HCT116 (cell line): ENCODE measurements around the gene GSTO2. TPM values are rescaled to one million over a fixed set of nuclear protein-coding genes. Genes with fewer than 3 reads are reported as not detected.

Experiments used
- ATAC-seq: fragments of 200-7000 bp; cut with Tn5 transposase; 2 replicates; pipeline ENCODE4 v1.9.1; 2020; ENCODE audit warnings: mild to moderate bottlenecking, moderate library complexity
- BruUV-seq: library from RNA; stranded (reverse); fragments of 400-500 nt; replicated peaks from 2 replicates; lab custom pipeline; 2021; lab: Mats Ljungman, UMichigan
- CTCF ChIA-PET: fragments of 300-600 bp; sonication (Branson Sonifier 250); formaldehyde crosslinking; loops from one replicate; lab custom pipeline; 2021; ENCODE audit warnings: antibody characterized with exemption; lab: Charles Lee
- POLR2A ChIA-PET: fragments of 300-600, 350-600 bp; sonication (Branson Sonifier 250); formaldehyde crosslinking; loops from one replicate; lab custom pipeline; 2021; ENCODE audit warnings: antibody characterized with exemption; lab: Charles Lee
- RAD21 ChIA-PET, 2 experiments: fragments of 300-600 bp; sonication (Branson Sonifier 250); formaldehyde crosslinking; loops; one replicate each; lab custom pipeline; 2023; ENCODE audit warnings: low total read pairs in 2 of 2; ENCODE audit not compliant: uncharacterized antibody in 2 of 2, unreplicated experiment in 2 of 2, low non-redundant PET in 1 of 2; lab: Charles Lee
- DNase-seq: peaks from one replicate; pipeline ENCODE4 v3.0.0-alpha.2; 2010; ENCODE audit warnings: low read depth, low spot score
- H2AFZ ChIP-seq: fragments of 200-600 bp; shearing (Covaris generic), sonication (generic); 2 replicates; pipeline ENCODE4 v1.6.1; 2017; ENCODE audit warnings: low read depth, mixed run types, mixed read lengths, antibody characterized with exemption, low read length; ENCODE audit not compliant: poor library complexity, severe bottlenecking
- H3K27ac ChIP-seq: 2 replicates; pipeline ENCODE4 v1.5.1; 2012; ENCODE audit warnings: low read depth, low read length
- H3K27me3 ChIP-seq: fragments of 200-600 bp; sonication (generic); 2 replicates; pipeline ENCODE4 v1.6.1; 2016; ENCODE audit warnings: mixed run types, low read length, mixed read lengths; ENCODE audit not compliant: insufficient read depth
- H3K36me3 ChIP-seq, 2 experiments: fragments of 200-500 bp in 1 of 2; fragments of 200-600 bp in 1 of 2; sonication (Bioruptor generic) in 1 of 2; sonication (generic) in 1 of 2; 2 replicates each; pipeline versions ENCODE4 v1.5.1 to v1.6.1; 2014 to 2016; ENCODE audit warnings: low read length in 2 of 2, inconsistent platforms in 1 of 2, mixed read lengths in 1 of 2, mixed run types in 1 of 2; ENCODE audit not compliant: insufficient read depth in 2 of 2, control insufficient read depth in 1 of 2
- H3K4me1 ChIP-seq, 2 experiments: fragments of 200-600 bp in 1 of 2; sonication (generic) in 1 of 2; 2 replicates each; pipeline versions ENCODE4 v1.5.1 to v1.6.1; 2012 to 2017; ENCODE audit warnings: low read length in 2 of 2, inconsistent platforms in 1 of 2, mild to moderate bottlenecking in 1 of 2, mixed read lengths in 1 of 2, mixed run types in 1 of 2, moderate library complexity in 1 of 2; ENCODE audit not compliant: insufficient read depth in 2 of 2, control insufficient read depth in 1 of 2
- H3K4me2 ChIP-seq: fragments of 200-600 bp; sonication (generic); 2 replicates; pipeline ENCODE4 v1.6.1; 2017; ENCODE audit warnings: mixed run types, low read length, mixed read lengths
- H3K4me3 ChIP-seq, 2 experiments: fragments of 200-600 bp in 1 of 2; sonication (generic) in 1 of 2; replicated peaks in 1 of 2; 2 replicates each; pipeline ENCODE4 v1.5.1; 2011 to 2016; ENCODE audit warnings: low read length in 2 of 2, control low read depth in 1 of 2, low read depth in 1 of 2, mild to moderate bottlenecking in 1 of 2, mixed read lengths in 1 of 2, mixed run types in 1 of 2
- H3K79me2 ChIP-seq: fragments of 200-600 bp; sonication (generic); 2 replicates; pipeline ENCODE4 v1.6.1; 2017; ENCODE audit warnings: mild to moderate bottlenecking, mixed run types, low read length, moderate library complexity, mixed read lengths; ENCODE audit not compliant: insufficient read depth
- H3K9ac ChIP-seq: fragments of 200-600 bp; sonication (generic); 2 replicates; pipeline ENCODE4 v1.6.1; 2016; ENCODE audit warnings: low read length, mixed read lengths
- H3K9me2 ChIP-seq: fragments of 200-600 bp; sonication (generic), shearing (Covaris generic); 2 replicates; pipeline ENCODE4 v1.6.1; 2017; ENCODE audit warnings: mixed run types, mild to moderate bottlenecking, moderate library complexity; ENCODE audit not compliant: insufficient read depth
- H3K9me3 ChIP-seq, 2 experiments: fragments of 200-500 bp in 1 of 2; fragments of 200-600 bp in 1 of 2; sonication (Bioruptor generic) in 1 of 2; sonication (generic) in 1 of 2; 2 replicates each; pipeline ENCODE4 v1.6.1; 2014 to 2017; ENCODE audit warnings: low read length in 2 of 2, mixed read lengths in 2 of 2, inconsistent platforms in 1 of 2, low read depth in 1 of 2, mild to moderate bottlenecking in 1 of 2, mixed run types in 1 of 2, moderate library complexity in 1 of 2; ENCODE audit not compliant: control insufficient read depth in 1 of 2, insufficient read depth in 1 of 2
- H4K20me1 ChIP-seq: fragments of 200-600 bp; sonication (generic), shearing (Covaris generic); 2 replicates; pipeline ENCODE4 v1.6.1; 2017; ENCODE audit warnings: mixed run types, mild to moderate bottlenecking, moderate library complexity; ENCODE audit not compliant: insufficient read depth
- CTCF ChIP-seq, 3 experiments: fragments of 200-600 bp in 1 of 3; sonication (generic) in 1 of 3; IDR thresholded peaks in 2 of 3; conservative IDR thresholded peaks in 1 of 3; 2 replicates each; pipeline ENCODE4 v1.5.1; 2012 to 2017; ENCODE audit warnings: low read depth in 2 of 3, low read length in 2 of 3, antibody characterized with exemption in 1 of 3, borderline replicate concordance in 1 of 3, control low read depth in 1 of 3, mild to moderate bottlenecking in 1 of 3, mixed read lengths in 1 of 3, mixed run types in 1 of 3, moderate library complexity in 1 of 3; ENCODE audit not compliant: insufficient read depth in 1 of 3
- EZH2 ChIP-seq: fragments of 200-600 bp; sonication (generic); IDR thresholded peaks from 2 replicates; pipeline ENCODE4 v1.6.1; 2017; ENCODE audit warnings: antibody characterized with exemption, mixed run types
- JUND ChIP-seq: IDR thresholded peaks from 2 replicates; pipeline ENCODE4 v1.6.1; 2012
- POLR2A ChIP-seq: IDR thresholded peaks from 2 replicates; pipeline ENCODE4 v1.7.0; 2011; ENCODE audit warnings: borderline replicate concordance; ENCODE audit not compliant: insufficient read depth, insufficient read length; ENCODE audit errors: extremely low read depth
- POLR2AphosphoS5 ChIP-seq: IDR thresholded peaks from 2 replicates; pipeline ENCODE4 v1.6.1; 2011; ENCODE audit warnings: mild to moderate bottlenecking, low read depth, low read length, moderate library complexity
- RAD21 ChIP-seq: IDR thresholded peaks from 2 replicates; pipeline ENCODE4 v1.6.1; 2012; ENCODE audit warnings: low read depth, mild to moderate bottlenecking
- SIN3A ChIP-seq: IDR thresholded peaks from 2 replicates; pipeline ENCODE4 v1.6.1; 2012; ENCODE audit warnings: low read depth
- SP1 ChIP-seq: IDR thresholded peaks from 2 replicates; pipeline ENCODE4 v1.6.1; 2012; ENCODE audit warnings: low read depth
- YY1 ChIP-seq: IDR thresholded peaks from 2 replicates; pipeline ENCODE4 v1.6.1; 2011; ENCODE audit warnings: low read length, low read depth, moderate library complexity, mild to moderate bottlenecking; ENCODE audit not compliant: insufficient replicate concordance; ENCODE audit errors: extremely low read depth
- ZBTB33 ChIP-seq: IDR thresholded peaks from 2 replicates; pipeline ENCODE4 v1.6.1; 2011; ENCODE audit warnings: mild to moderate bottlenecking, low read length, moderate library complexity; ENCODE audit not compliant: insufficient replicate concordance; ENCODE audit errors: extremely low read depth
- ZFX ChIP-seq: fragments of 450-650 bp; IDR thresholded peaks from 2 replicates; pipeline ENCODE4 v1.6.1; 2017
- ZNF274 ChIP-seq: fragments of 200-500 bp; sonication (Bioruptor generic); IDR thresholded peaks from 2 replicates; pipeline ENCODE4 v1.6.1; 2014; ENCODE audit warnings: mild to moderate bottlenecking, low read depth, low read length, inconsistent platforms
- intact Hi-C: fragments of 100-400 bp; cut with micrococcal nuclease; formaldehyde crosslinking; loops from 2 replicates; pipeline ENCODE4 v1.10.0; 2022
- total RNA-seq: library from RNA; stranded (reverse); gene quantifications from one replicate; pipeline ENCODE4 v1.2.1, GENCODE V29; 2021; ENCODE audit not compliant: unreplicated experiment

GSTO2 gene
- total RNA-seq, 1 experiment from 2014 or later, result 115 TPM

GRCh38 chr10:104323085-104323484, 54.1 kb downstream of the GSTO2 start:
- ChIA-PET RAD21 (no interaction called here), POLR2A (no interaction called here), CTCF (no interaction called here)
- TF ChIP-seq CTCF (IDR thresholded peaks at IDR 0.05 in 2 of 3, conservative IDR thresholded peaks at IDR 0.05 in 1 of 3; ENCODE audit: borderline replicate concordance in 1 of 3, insufficient read depth in 1 of 3, low read depth in 2 of 3, low read length in 2 of 3), result no peak
- TF ChIP-seq ZNF274, result no peak
- no peak for TF ChIP-seq ZFX
- TF ChIP-seq YY1, result no peak
- no peak for TF ChIP-seq RAD21
- no peak for TF ChIP-seq SP1
- H4K20me1 ChIP-seq, result no peaks in the 10 kb centered on the region
- H3K36me3 ChIP-seq, result no peaks in the 10 kb centered on the region
- DNase-seq (no peak), ATAC-seq (no peak)
- H3K9me3 ChIP-seq, result no peaks in the 10 kb centered on the region
- no peak overlapping the region for H3K4me2 ChIP-seq
- no peak overlapping the region for H3K9ac ChIP-seq
- no peak overlapping the region for H3K4me3 ChIP-seq
- no peak overlapping the region for H3K27ac ChIP-seq
- no peaks in the 10 kb centered on the region for H3K27me3 ChIP-seq
- no peak overlapping the region for H2AFZ ChIP-seq
- intact Hi-C loops, result no loop called here
- peaks cover 14 to 28% of the 10 kb centered on the region in 2 experiments for H3K4me1 ChIP-seq
- no peaks in the 10 kb centered on the region for H3K9me2 ChIP-seq
- H3K79me2 ChIP-seq, result peaks cover 48% of the 10 kb centered on the region
- no TSS peak for BruUV-seq

- POLR2A ChIA-PET, result no interaction called here
- H3K27ac ChIP-seq, result no peak overlapping the region
These were observed 54.8 kb downstream of the GSTO2 start for GRCh38 chr10:104323760-104324201.

More at GRCh38 chr10:104323760-104324201, 54.8 kb downstream of the GSTO2 start:
- CTCF ChIA-PET, result no interaction called here
- Histone ChIP-seq H3K36me3 (no peaks in the 10 kb centered on the region), H3K4me1 (peaks cover 21 to 28% of the 10 kb centered on the region in 2 experiments), H3K9me2 (no peaks in the 10 kb centered on the region), H3K9me3 (no peaks in the 10 kb centered on the region), H3K9ac (no peak overlapping the region), H3K4me2 (no peak overlapping the region), H3K79me2 (peaks cover 52% of the 10 kb centered on the region), H3K4me3 (no peak overlapping the region), H4K20me1 (no peaks in the 10 kb centered on the region), H2AFZ (no peak overlapping the region), H3K27me3 (no peaks in the 10 kb centered on the region)
- intact Hi-C loops, result no loop called here
- RAD21 ChIA-PET, result no interaction called here
- no peak for TF ChIP-seq JUND
- no peak for TF ChIP-seq EZH2
- TF ChIP-seq SIN3A, result no peak
- no peak for TF ChIP-seq ZFX
- no peak for TF ChIP-seq ZBTB33
- TF ChIP-seq POLR2AphosphoS5, result no peak
- TF ChIP-seq POLR2A, result no peak
- no peak for TF ChIP-seq ZNF274
- DNase-seq (no peak), ATAC-seq (no peak)
- BruUV-seq, result no TSS peak
